ENCODE measurements around the gene PGAP1.

DNA sequence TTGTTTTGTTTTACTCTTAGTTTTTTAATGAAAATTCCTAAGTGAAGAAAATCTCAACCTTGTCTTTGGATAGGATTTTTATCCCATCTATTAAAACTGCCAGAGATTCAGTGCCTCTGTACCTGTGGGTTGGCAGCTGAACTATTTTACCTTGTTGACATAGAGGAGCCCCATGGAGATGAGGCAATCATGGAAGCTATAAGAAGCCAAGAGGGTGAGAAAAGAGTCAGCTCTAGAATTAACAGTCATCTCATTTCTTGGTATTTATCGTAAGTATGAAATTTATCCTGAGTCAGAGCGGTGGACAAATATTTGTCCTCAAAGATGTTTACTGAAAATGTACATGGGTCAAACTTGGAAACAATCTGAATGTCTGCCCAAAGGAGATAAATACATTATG is 35.8 kb upstream of the PGAP1 start:
- TF ChIP-seq, protein P1, sequence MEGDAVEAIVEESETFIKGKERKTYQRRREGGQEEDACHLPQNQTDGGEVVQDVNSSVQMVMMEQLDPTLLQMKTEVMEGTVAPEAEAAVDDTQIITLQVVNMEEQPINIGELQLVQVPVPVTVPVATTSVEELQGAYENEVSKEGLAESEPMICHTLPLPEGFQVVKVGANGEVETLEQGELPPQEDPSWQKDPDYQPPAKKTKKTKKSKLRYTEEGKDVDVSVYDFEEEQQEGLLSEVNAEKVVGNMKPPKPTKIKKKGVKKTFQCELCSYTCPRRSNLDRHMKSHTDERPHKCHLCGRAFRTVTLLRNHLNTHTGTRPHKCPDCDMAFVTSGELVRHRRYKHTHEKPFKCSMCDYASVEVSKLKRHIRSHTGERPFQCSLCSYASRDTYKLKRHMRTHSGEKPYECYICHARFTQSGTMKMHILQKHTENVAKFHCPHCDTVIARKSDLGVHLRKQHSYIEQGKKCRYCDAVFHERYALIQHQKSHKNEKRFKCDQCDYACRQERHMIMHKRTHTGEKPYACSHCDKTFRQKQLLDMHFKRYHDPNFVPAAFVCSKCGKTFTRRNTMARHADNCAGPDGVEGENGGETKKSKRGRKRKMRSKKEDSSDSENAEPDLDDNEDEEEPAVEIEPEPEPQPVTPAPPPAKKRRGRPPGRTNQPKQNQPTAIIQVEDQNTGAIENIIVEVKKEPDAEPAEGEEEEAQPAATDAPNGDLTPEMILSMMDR (conservative IDR thresholded peaks at IDR 0.05 in 1 of 2, IDR thresholded peaks at IDR 0.05 in 1 of 2; ENCODE audit: extremely low read depth in 1 of 2, insufficient read depth in 1 of 2, low read depth in 1 of 2, low read length in 2 of 2), result no peak
- no peak for TF ChIP-seq EZH2 (IDR thresholded peaks at IDR 0.05; ENCODE audit: borderline replicate concordance, low read length)

Measured in mammary epithelial cell (primary cell).